AG04450 (cell line): Measurements from ENCODE around the gene CHPF. TPM values are rescaled to one million over a fixed set of nuclear protein-coding genes. Genes with fewer than 3 reads are reported as not detected.

ENCODE experiments used
- CTCF ChIA-PET: fragments of 300-600, 350-600 bp; formaldehyde crosslinking; extraction: SDS; loops from one replicate; lab custom pipeline; 2022; ENCODE audit warnings: antibody characterized with exemption, inconsistent platforms; lab: Charles Lee
- POLR2A ChIA-PET: fragments of 350-600 bp; formaldehyde crosslinking; extraction: SDS; loops from one replicate; lab custom pipeline; 2021; ENCODE audit warnings: antibody characterized with exemption, inconsistent platforms; lab: Yijun Ruan, JAX
- DNase-seq: peaks from one replicate; pipeline ENCODE4 v3.0.0-alpha.2; 2011; ENCODE audit warnings: low read depth, low spot score
- H3K27ac ChIP-seq: one replicate; pipeline ENCODE4 v1.5.1; 2012; ENCODE audit warnings: low read depth, low read length, control low read depth
- H3K27me3 ChIP-seq: one replicate; pipeline ENCODE4 v1.6.0; 2012; ENCODE audit warnings: low read length; ENCODE audit not compliant: control insufficient read depth, insufficient read depth
- H3K4me3 ChIP-seq: 2 replicates; pipeline ENCODE4 v1.5.1; 2011; ENCODE audit warnings: mild to moderate bottlenecking, low read depth, low read length, control low read depth
- H3K9me3 ChIP-seq: 2 replicates; pipeline ENCODE4 v1.5.1; 2012; ENCODE audit warnings: low read length; ENCODE audit not compliant: control insufficient read depth, insufficient read depth
- CTCF ChIP-seq: IDR thresholded peaks from 2 replicates; pipeline ENCODE4 v1.5.1; 2011; ENCODE audit warnings: low read depth, low read length, control low read depth, inconsistent platforms
- polyA plus RNA-seq: library from polyadenylated mRNA; depleted of rRNA; stranded (reverse); fragments of >200 nt; gene quantifications from 2 replicates; pipeline ENCODE4 v1.2.3, GENCODE V29; 2011

The CHPF gene
- polyA plus RNA-seq, 1 experiment = 24.4 TPM

GRCh38 chr2:219521066-219521880 is 22.3 kb downstream of the CHPF start:
- POLR2A ChIA-PET = interaction anchor here (0.9 to 2.0 kb wide), 4 partner anchors 10 to 105 kb away, joined by 3 to 6 read pairs (median 4); partner anchors contain the start of gene GMPPA

GRCh38 chr2:219520079-219520478 is 23.5 kb downstream of the CHPF start:
- no peak overlapping the region for H3K4me3 ChIP-seq
- H3K27me3 ChIP-seq = peaks cover 29% of the 10 kb centered on the region
- no peak for DNase-seq
- no peak for TF ChIP-seq CTCF
- CTCF ChIA-PET = interaction anchor here (0.5 to 8.2 kb wide), 13 partner anchors 9 to 128 kb away, joined by 3 to 97 read pairs (median 14); partner anchors contain the start of genes GMPPA and TMEM198
- no peaks in the 10 kb centered on the region; the same call in 1 of the 2 replicates for H3K9me3 ChIP-seq
- POLR2A ChIA-PET = interaction anchor here (0.6 to 2.0 kb wide), 4 partner anchors 9 to 104 kb away, joined by 3 to 6 read pairs (median 3); partner anchors contain the start of gene GMPPA
- no peak overlapping the region for H3K27ac ChIP-seq

More at GRCh38 chr2:219521066-219521880, 22.3 kb downstream of the CHPF start:
- CTCF ChIA-PET = interaction anchor here (0.5 to 8.2 kb wide), 22 partner anchors 10 to 176 kb away, joined by 3 to 97 read pairs (median 6); partner anchors contain the start of genes DNPEP, GMPPA, OBSL1 and TMEM198
- peaks cover 19% of the 10 kb centered on the region for H3K27me3 ChIP-seq
- peak; percentile 87 for TF ChIP-seq CTCF
- no peak for DNase-seq
- no peak overlapping the region for H3K27ac ChIP-seq
- H3K4me3 ChIP-seq = no peak overlapping the region
- no peaks in the 10 kb centered on the region for H3K9me3 ChIP-seq

GRCh38 chr2:219519526-219519916 is 24.1 kb downstream of the CHPF start:
- DNase-seq = no peak
- ChIA-PET CTCF (interaction anchor here (1.2 to 8.2 kb wide), 8 partner anchors 8 to 116 kb away, joined by 7 to 97 read pairs (median 38); partner anchors contain the start of gene GMPPA), POLR2A (interaction anchor here (2.0 kb wide), 1 partner anchor 21 kb away, joined by 6 read pairs; the partner anchor contains the start of gene GMPPA)
- no peak overlapping the region for H3K27ac ChIP-seq
- no peak for TF ChIP-seq CTCF
- peaks cover 34% of the 10 kb centered on the region for H3K27me3 ChIP-seq
- H3K9me3 ChIP-seq = no peaks in the 10 kb centered on the region; the same call in 1 of the 2 replicates
- no peak overlapping the region for H3K4me3 ChIP-seq

- H3K4me3 ChIP-seq = no peak overlapping the region
- no peaks in the 10 kb centered on the region; the same call in 1 of the 2 replicates for H3K9me3 ChIP-seq
- POLR2A ChIA-PET = no interaction called here
- TF ChIP-seq CTCF = no peak
- H3K27ac ChIP-seq = no peak overlapping the region
- CTCF ChIA-PET = interaction anchor here (1.1 to 8.2 kb wide), 8 partner anchors 10 to 115 kb away, joined by 3 to 97 read pairs (median 36); partner anchors contain the start of gene GMPPA
- DNase-seq = no peak
- H3K27me3 ChIP-seq = peaks cover 47% of the 10 kb centered on the region
Measured at GRCh38 chr2:219517954-219518778, 25.4 kb downstream of the CHPF start.
